GM10266 (cell line): ENCODE results near the gene THSD4.

Experiments
- DNase-seq: peaks from one replicate; pipeline ENCODE4 v3.0.0; 2012; ENCODE audit errors: extremely low spot score
- CTCF ChIP-seq: IDR thresholded peaks from 2 replicates; pipeline ENCODE4 v1.5.1; 2012; ENCODE audit warnings: mild to moderate bottlenecking, low read depth; ENCODE audit not compliant: control insufficient read depth, insufficient read depth; ENCODE audit errors: missing control alignments

The THSD4 gene

GRCh38 chr15:71736286-71736947 lies 621.1 kb downstream of the THSD4 start:
- TF ChIP-seq CTCF, result no peak
- no peak for DNase-seq

- no peak for DNase-seq
- TF ChIP-seq CTCF, result no peak
Observed at GRCh38 chr15:71737761-71738160, 622.5 kb downstream of the THSD4 start.

- no peak for DNase-seq
- no peak for TF ChIP-seq CTCF
Observed at GRCh38 chr15:71739355-71739754, 624.1 kb downstream of the THSD4 start.

GRCh38 chr15:71742964-71743363 lies 627.7 kb downstream of the THSD4 start:
- TF ChIP-seq CTCF, result no peak
- DNase-seq, result no peak

- DNase-seq, result peak; percentile 63
- peak; percentile 61 for TF ChIP-seq CTCF
Observed at GRCh38 chr15:71743861-71744382, 628.7 kb downstream of the THSD4 start.

GRCh38 chr15:71746719-71747118 lies 631.4 kb downstream of the THSD4 start:
- no peak for TF ChIP-seq CTCF
- no peak for DNase-seq
